BLaER1 (cell line): Measurements from ENCODE around the gene RFK.
"Not testable (repeated sequence)": the region's sequence is repeated elsewhere in the genome, so short reads cannot be mapped to it uniquely, and the experiment has no call there.

Experiments used
- H3K27ac ChIP-seq: shearing (Covaris generic); formaldehyde crosslinking; 2 replicates; pipeline ENCODE4 v1.8.1; 2022
- H3K27me3 ChIP-seq: shearing (Covaris generic); formaldehyde crosslinking; 2 replicates; pipeline ENCODE4 v1.8.1; 2022
- H3K36me3 ChIP-seq: shearing (Covaris generic); formaldehyde crosslinking; 2 replicates; pipeline ENCODE4 v1.8.1; 2022
- H3K4me1 ChIP-seq: shearing (Covaris generic); formaldehyde crosslinking; 2 replicates; pipeline ENCODE4 v1.8.1; 2022
- H3K4me2 ChIP-seq: shearing (Covaris generic); formaldehyde crosslinking; 2 replicates; pipeline ENCODE4 v1.8.1; 2022
- H3K4me3 ChIP-seq: shearing (Covaris generic); formaldehyde crosslinking; 2 replicates; pipeline ENCODE4 v1.8.1; 2022
- H3K9ac ChIP-seq: shearing (Covaris generic); formaldehyde crosslinking; 2 replicates; pipeline ENCODE4 v1.8.1; 2022
- H3K9me3 ChIP-seq: shearing (Covaris generic); formaldehyde crosslinking; 2 replicates; pipeline ENCODE4 v1.8.1; 2022
- H4K20me1 ChIP-seq: shearing (Covaris generic); formaldehyde crosslinking; 2 replicates; pipeline ENCODE4 v1.8.1; 2022
- Cebpa-rat ChIP-seq: shearing (Covaris generic); IDR thresholded peaks from 2 replicates; pipeline ENCODE4 v1.8.1; 2022

RFK gene

GRCh38 chr9:76373784-76374474 lies 20.3 kb downstream of the RFK start:
- no peak overlapping the region for H3K4me2 ChIP-seq
- H3K4me3 ChIP-seq = no peak overlapping the region
- TF ChIP-seq Cebpa-rat = no peak
- no peaks in the 10 kb centered on the region for H3K36me3 ChIP-seq
- H3K27me3 ChIP-seq = no peaks in the 10 kb centered on the region
- peaks cover 20% of the 10 kb centered on the region for H3K4me1 ChIP-seq
- no peaks in the 10 kb centered on the region for H4K20me1 ChIP-seq
- H3K9me3 ChIP-seq = no peaks in the 10 kb centered on the region
- no peak overlapping the region for H3K27ac ChIP-seq
- no peak overlapping the region for H3K9ac ChIP-seq

DNA sequence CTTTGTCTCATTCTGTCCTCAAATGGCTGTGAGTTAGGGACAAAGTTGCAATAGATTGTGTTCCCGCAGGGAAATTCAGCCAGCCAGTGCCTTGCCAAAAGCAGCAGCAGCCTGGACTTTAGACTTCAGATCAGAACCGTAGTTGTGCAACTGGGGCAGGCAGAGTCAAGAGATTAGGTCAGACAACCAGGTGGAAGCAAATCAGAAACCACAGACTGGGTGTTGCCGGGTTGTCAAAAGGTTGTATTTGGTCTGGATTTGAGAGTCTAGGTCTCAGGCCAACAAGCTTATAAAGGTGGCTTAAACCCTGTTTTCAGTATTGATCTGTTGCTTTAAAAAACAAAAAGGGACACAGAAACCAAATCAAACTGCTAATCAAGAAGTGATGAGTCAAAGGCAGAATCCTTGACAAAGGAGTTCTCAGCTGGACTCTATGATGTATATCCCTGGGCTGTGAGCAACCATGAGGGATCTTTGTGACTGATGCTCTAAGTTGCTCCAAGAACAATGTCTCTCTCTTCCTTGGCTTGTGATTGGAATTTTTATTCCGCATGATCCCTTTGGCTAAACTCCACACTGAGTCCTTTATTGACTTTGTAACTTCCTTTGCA lies 20.9 kb downstream of the RFK start:
- Histone ChIP-seq H3K27me3 (no peaks in the 10 kb centered on the region), H3K27ac (no peak overlapping the region), H3K4me2 (no peak overlapping the region), H3K9ac (no peak overlapping the region), H3K4me1 (peaks cover 20% of the 10 kb centered on the region), H3K36me3 (no peaks in the 10 kb centered on the region), H3K4me3 (no peak overlapping the region), H4K20me1 (no peaks in the 10 kb centered on the region), H3K9me3 (no peaks in the 10 kb centered on the region)
- no peak for TF ChIP-seq Cebpa-rat

DNA sequence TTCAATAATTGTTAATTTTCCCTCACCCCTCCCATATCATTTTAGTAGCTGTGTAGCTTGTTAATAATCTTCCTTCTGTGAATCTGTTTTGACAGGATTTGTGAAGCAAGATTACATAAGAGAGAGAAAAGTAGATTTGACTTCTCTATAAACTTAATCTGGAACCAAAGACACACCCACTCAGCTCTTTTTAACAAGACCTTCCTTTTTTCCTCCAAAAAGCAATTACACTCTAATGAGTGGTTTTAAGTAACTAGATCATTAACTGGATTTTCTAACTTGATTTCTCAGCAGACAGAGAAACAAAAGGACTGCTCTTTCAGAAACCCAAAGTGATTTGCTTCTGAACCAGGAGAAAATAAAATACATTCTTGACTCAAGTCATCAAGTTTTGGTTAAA lies 21.9 kb downstream of the RFK start:
- H3K9ac ChIP-seq = no peak overlapping the region
- no peaks in the 10 kb centered on the region for H3K27me3 ChIP-seq
- TF ChIP-seq Cebpa-rat = no peak
- H3K4me1 ChIP-seq = peaks cover 20% of the 10 kb centered on the region
- H3K9me3 ChIP-seq = no peaks in the 10 kb centered on the region
- H3K4me2 ChIP-seq = no peak overlapping the region
- no peaks in the 10 kb centered on the region for H3K36me3 ChIP-seq
- no peak overlapping the region for H3K4me3 ChIP-seq
- no peak overlapping the region for H3K27ac ChIP-seq
- no peaks in the 10 kb centered on the region for H4K20me1 ChIP-seq

- H3K9ac ChIP-seq = no peak overlapping the region
- H3K4me3 ChIP-seq = no peak overlapping the region
- no peak overlapping the region for H3K27ac ChIP-seq
- no peaks in the 10 kb centered on the region for H4K20me1 ChIP-seq
- no peak overlapping the region for H3K4me2 ChIP-seq
- no peaks in the 10 kb centered on the region for H3K27me3 ChIP-seq
- H3K36me3 ChIP-seq = no peaks in the 10 kb centered on the region
- no peaks in the 10 kb centered on the region for H3K9me3 ChIP-seq
- no peak for TF ChIP-seq Cebpa-rat
- H3K4me1 ChIP-seq = peaks cover 20% of the 10 kb centered on the region
These were observed 22.3 kb downstream of the RFK start for GRCh38 chr9:76371901-76372300.

GRCh38 chr9:76370396-76371023 lies 23.7 kb downstream of the RFK start:
- H3K4me2 ChIP-seq = peak overlapping the region; percentile 59; the same call in 1 of the 2 replicates
- TF ChIP-seq Cebpa-rat = no peak

GRCh38 chr9:76369583-76369982 lies 24.6 kb downstream of the RFK start:
- Histone ChIP-seq H3K4me3 (no peak overlapping the region), H3K9ac (no peak overlapping the region), H3K4me1 (peaks cover 20% of the 10 kb centered on the region)

More at GRCh38 chr9:76370396-76371023, 23.7 kb downstream of the RFK start:
- H3K4me1 ChIP-seq = peaks cover 20% of the 10 kb centered on the region
- H3K9me3 ChIP-seq = no peaks in the 10 kb centered on the region
- H3K27ac ChIP-seq = no peak overlapping the region
- no peaks in the 10 kb centered on the region for H3K27me3 ChIP-seq
- no peaks in the 10 kb centered on the region for H3K36me3 ChIP-seq
- no peak overlapping the region for H3K4me3 ChIP-seq
- H4K20me1 ChIP-seq = no peaks in the 10 kb centered on the region
- H3K9ac ChIP-seq = no peak overlapping the region

GRCh38 chr9:76366275-76366674 lies 28.0 kb downstream of the RFK start:
- Histone ChIP-seq H3K9me3 (no peaks in the 10 kb centered on the region), H3K4me2 (no peak overlapping the region), H4K20me1 (no peaks in the 10 kb centered on the region), H3K9ac (no peak overlapping the region), H3K36me3 (no peaks in the 10 kb centered on the region), H3K27ac (no peak overlapping the region), H3K27me3 (no peaks in the 10 kb centered on the region), H3K4me3 (no peak overlapping the region), H3K4me1 (peaks cover 20% of the 10 kb centered on the region)
- TF ChIP-seq Cebpa-rat = no peak

More at GRCh38 chr9:76369583-76369982, 24.6 kb downstream of the RFK start:
- Histone ChIP-seq H3K9me3 (no peaks in the 10 kb centered on the region), H3K36me3 (no peaks in the 10 kb centered on the region), H3K27ac (peak overlapping the region; percentile 28; the same call in 1 of the 2 replicates), H3K27me3 (no peaks in the 10 kb centered on the region), H3K4me2 (peak overlapping the region; percentile 59), H4K20me1 (no peaks in the 10 kb centered on the region)
- TF ChIP-seq Cebpa-rat = no peak

- Histone ChIP-seq H3K4me3 (no peak overlapping the region), H3K4me2 (no peak overlapping the region), H3K4me1 (peaks cover 11% of the 10 kb centered on the region), H4K20me1 (no peaks in the 10 kb centered on the region), H3K9ac (no peak overlapping the region), H3K36me3 (no peaks in the 10 kb centered on the region), H3K9me3 (no peaks in the 10 kb centered on the region), H3K27ac (no peak overlapping the region), H3K27me3 (no peaks in the 10 kb centered on the region)
- no peak for TF ChIP-seq Cebpa-rat
These were observed 29.2 kb downstream of the RFK start for GRCh38 chr9:76365028-76365427.

DNA sequence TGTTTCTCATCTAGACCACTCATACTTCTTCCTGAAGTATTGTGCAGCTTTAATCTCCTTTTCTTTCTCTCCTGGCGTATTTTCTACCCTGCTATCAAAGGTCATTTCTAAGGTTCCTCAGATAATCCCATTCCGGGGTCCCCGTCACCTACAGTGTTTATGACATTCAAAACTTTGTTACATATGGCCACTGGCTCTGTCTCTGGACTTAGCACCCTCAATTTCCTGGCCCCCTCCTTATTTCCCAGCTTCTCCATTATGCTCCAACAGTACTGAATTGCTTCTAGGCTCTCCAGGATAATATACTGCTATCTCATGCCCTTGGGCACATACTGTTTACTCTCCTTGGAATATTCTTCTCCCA lies 31.2 kb downstream of the RFK start:
- no peak overlapping the region for H3K27ac ChIP-seq
- no peak for TF ChIP-seq Cebpa-rat

DNA sequence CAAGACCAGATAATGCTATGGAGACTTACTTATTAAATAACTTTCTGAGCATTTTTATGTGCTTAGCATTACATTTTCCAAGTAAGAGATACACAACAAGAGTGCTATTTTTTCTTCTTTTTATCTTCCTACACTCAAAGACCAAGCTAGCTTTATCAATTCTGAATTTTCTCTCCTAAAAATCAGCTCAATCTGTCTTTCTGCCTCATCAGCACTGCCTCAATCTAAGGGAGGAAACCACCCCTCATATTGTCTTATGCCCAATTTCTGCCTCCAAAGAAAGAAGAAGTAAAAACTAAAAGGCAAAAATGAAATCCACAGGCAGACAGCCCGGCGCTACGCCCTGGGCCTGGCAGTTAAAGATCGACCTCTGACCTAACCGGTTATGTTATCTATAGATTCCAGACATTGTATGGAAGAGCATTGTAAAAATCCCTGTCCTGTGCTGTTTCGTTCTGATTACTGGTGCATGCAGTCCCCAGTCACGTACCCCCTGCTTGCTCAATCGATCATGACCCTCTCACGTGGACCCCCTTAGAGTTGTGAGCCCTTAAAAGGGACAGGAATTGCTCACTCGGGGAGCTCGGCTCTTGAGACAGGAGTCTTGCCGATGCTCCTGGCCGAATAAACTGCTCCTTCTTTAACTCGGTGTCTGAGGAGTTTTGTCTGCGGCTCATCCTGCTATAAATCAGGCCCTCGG lies 31.7 kb downstream of the RFK start:
- not testable (repeated sequence) for H3K9ac ChIP-seq, H3K9me3 ChIP-seq, H3K27me3 ChIP-seq, H3K4me1 ChIP-seq, H3K4me3 ChIP-seq, H3K27ac ChIP-seq, H3K36me3 ChIP-seq, H4K20me1 ChIP-seq, H3K4me2 ChIP-seq

More for the DNA sequence above, 31.2 kb downstream of the RFK start:
- no peaks in the 10 kb centered on the region for H3K9me3 ChIP-seq
- no peak overlapping the region for H3K4me3 ChIP-seq
- no peaks in the 10 kb centered on the region for H3K4me1 ChIP-seq
- no peaks in the 10 kb centered on the region for H3K36me3 ChIP-seq
- H3K9ac ChIP-seq = no peak overlapping the region
- H4K20me1 ChIP-seq = no peaks in the 10 kb centered on the region
- H3K4me2 ChIP-seq = no peak overlapping the region
- H3K27me3 ChIP-seq = no peaks in the 10 kb centered on the region
